HepG2 (cell line): ENCODE results near the gene STX1B. TPM values are rescaled to one million over a fixed set of nuclear protein-coding genes. Genes with fewer than 3 reads are reported as not detected.

Source experiments
- BRCA1 ChIP-seq: sonication (generic); formaldehyde crosslinking; IDR thresholded peaks from 2 replicates; pipeline ENCODE4 v1.4.0; 2020; ENCODE audit warnings: missing genetic modification reagents
- BRF2 ChIP-seq: sonication (generic); formaldehyde crosslinking; IDR thresholded peaks from 2 replicates; pipeline ENCODE4 v1.8.1; 2022; ENCODE audit warnings: mild to moderate bottlenecking, missing genetic modification reagents
- CEBPB ChIP-seq: IDR thresholded peaks from 2 replicates; pipeline ENCODE4 v1.6.1; 2011; ENCODE audit warnings: low read depth, low read length, improper control_type of control experiment, borderline replicate concordance
- MEF2D ChIP-seq: sonication (generic); formaldehyde crosslinking; IDR thresholded peaks from 2 replicates; pipeline ENCODE4 v1.5.1; 2020; ENCODE audit warnings: mild to moderate bottlenecking, missing genetic modification reagents
- MTA1 ChIP-seq: sonication (generic); formaldehyde crosslinking; IDR thresholded peaks from 2 replicates; pipeline ENCODE4 v1.4.0; 2020; ENCODE audit warnings: missing genetic modification reagents, mild to moderate bottlenecking, borderline replicate concordance
- MYC ChIP-seq: sonication (generic); formaldehyde crosslinking; IDR thresholded peaks from 2 replicates; pipeline ENCODE4 v1.9.0; 2021; ENCODE audit warnings: missing genetic modification reagents, borderline replicate concordance
- RAD21 ChIP-seq: fragments of 450-650 bp; formaldehyde crosslinking; IDR thresholded peaks from 2 replicates; pipeline ENCODE4 v1.5.0; 2020; ENCODE audit warnings: mild to moderate bottlenecking
- RERE ChIP-seq: IDR thresholded peaks from 2 replicates; pipeline ENCODE4 v1.6.1; 2016; ENCODE audit warnings: low read depth, missing genetic modification reagents, missing compliant biosample characterization
- RFXANK ChIP-seq: IDR thresholded peaks from 2 replicates; pipeline ENCODE4 v1.6.1; 2016
- RNF2 ChIP-seq: fragments of 450-650 bp; conservative IDR thresholded peaks from 2 replicates; pipeline ENCODE4 v1.6.1; 2016; ENCODE audit warnings: low read depth
- SNAPC2 ChIP-seq: sonication (generic); formaldehyde crosslinking; IDR thresholded peaks from 2 replicates; pipeline ENCODE4 v1.8.1; 2022; ENCODE audit warnings: mild to moderate bottlenecking, missing genetic modification reagents
- SNAPC5 ChIP-seq: sonication (generic); formaldehyde crosslinking; IDR thresholded peaks from 2 replicates; pipeline ENCODE4 v1.8.1; 2023; ENCODE audit warnings: mild to moderate bottlenecking, missing genetic modification reagents, borderline replicate concordance
- ZBTB2 ChIP-seq: sonication (generic); formaldehyde crosslinking; IDR thresholded peaks from 2 replicates; pipeline ENCODE4 v1.8.0; 2022; ENCODE audit warnings: low read depth, missing genetic modification reagents
- ZBTB42 ChIP-seq: sonication (generic); formaldehyde crosslinking; IDR thresholded peaks from 2 replicates; pipeline ENCODE4 v1.5.0; 2020; ENCODE audit warnings: mild to moderate bottlenecking, missing genetic modification reagents
- ZFP36 ChIP-seq: fragments of 150-350 bp; IDR thresholded peaks from 2 replicates; pipeline ENCODE4 v1.6.1; 2018; ENCODE audit warnings: borderline replicate concordance, low read length, low read depth; ENCODE audit not compliant: partially characterized antibody
- ZNF235 ChIP-seq: sonication (generic); formaldehyde crosslinking; IDR thresholded peaks from 2 replicates; pipeline ENCODE4 v1.8.1; 2023; ENCODE audit warnings: mild to moderate bottlenecking, missing genetic modification reagents, borderline replicate concordance
- ZNF30 ChIP-seq: sonication (generic); formaldehyde crosslinking; IDR thresholded peaks from 2 replicates; pipeline ENCODE4 v1.5.0; 2020; ENCODE audit warnings: mild to moderate bottlenecking, missing genetic modification reagents
- ZNF34 ChIP-seq: sonication (generic); formaldehyde crosslinking; IDR thresholded peaks from 2 replicates; pipeline ENCODE4 v1.4.0; 2020; ENCODE audit warnings: mild to moderate bottlenecking, missing genetic modification reagents, borderline replicate concordance
- ZNF557 ChIP-seq: sonication (generic); formaldehyde crosslinking; IDR thresholded peaks from 2 replicates; pipeline ENCODE4 v1.4.0; 2020; ENCODE audit warnings: missing genetic modification reagents
- ZNF572 ChIP-seq: sonication (generic); formaldehyde crosslinking; IDR thresholded peaks from 2 replicates; pipeline ENCODE4 v1.5.1; 2020; ENCODE audit warnings: mild to moderate bottlenecking, missing genetic modification reagents
- ZSCAN30 ChIP-seq: sonication (generic); formaldehyde crosslinking; IDR thresholded peaks from 2 replicates; pipeline ENCODE4 v1.5.0; 2020; ENCODE audit warnings: mild to moderate bottlenecking, missing genetic modification reagents
- polyA plus RNA-seq, 8 experiments: library from polyadenylated mRNA; depleted of rRNA in 3 of 8; stranded (reverse) in 7 of 8; unstranded in 1 of 8; fragments of >200 nt; fragmentation: Illumina TruSeq in 4 of 8; extraction: Trizol in 4 of 8; gene quantifications; 2 replicates each; pipeline versions ENCODE4 v1.2.1 to v1.2.3, GENCODE V29; 2011 to 2016; ENCODE audit warnings: low read depth in 4 of 8, missing spikeins in 1 of 8, mixed read lengths in 1 of 8; ENCODE audit not compliant: insufficient read depth in 1 of 8
- total RNA-seq, 5 experiments: library from RNA; depleted of rRNA; stranded (reverse); fragments of >200 nt; fragmentation: Illumina TruSeq; extraction: Trizol; gene quantifications; 2 replicates each; pipeline ENCODE4 v1.2.3, GENCODE V29; 2016; ENCODE audit warnings: low read depth in 1 of 5

STX1B gene
- total and polyA plus RNA-seq, 2 of the 13 experiments (the other 11 are each of a cell fraction or from before 2014, with no cell fraction given): 2.1 to 3.0 TPM

GRCh38 chr16:30957456-30958174, 52.8 kb downstream of the STX1B start, which contains the start of gene SETD1A (continued):
- TF ChIP-seq CEBPB (no peak), MEF2D (CRISPR knock-in tag) (0 out of 2 replicates have a peak, but pooled peaks have one; percentile 71), ZNF30 (CRISPR knock-in tag) (peak; percentile 68; the same call in 1 of the 2 replicates), ZNF235 (CRISPR knock-in tag) (peak; percentile 37; the same call in 1 of the 2 replicates), RFXANK (CRISPR knock-in tag) (0 out of 2 replicates have a peak, but pooled peaks have one; percentile 7), RERE (CRISPR knock-in tag) (no peak), RNF2 (peak; percentile 79; the same call in 1 of the 2 replicates), MTA1 (peak; percentile 62; the same call in 1 of the 2 replicates), MYC (CRISPR knock-in tag) (peak; percentile 61; the same call in 1 of the 2 replicates), ZBTB2 (CRISPR knock-in tag) (peak; percentile 88), ZBTB42 (0 out of 2 replicates have a peak, but pooled peaks have one; percentile 21), BRF2 (peak; percentile 81; the same call in 1 of the 2 replicates), BRCA1 (CRISPR knock-in tag) (no peak), RAD21 (CRISPR knock-in tag) (peak; percentile 47; the same call in 1 of the 2 replicates), ZNF557 (CRISPR knock-in tag) (no peak), ZFP36 (no peak), ZNF572 (CRISPR knock-in tag) (peak; percentile 58; the same call in 1 of the 2 replicates), SNAPC2 (CRISPR knock-in tag) (0 out of 2 replicates have a peak, but pooled peaks have one; percentile 45), ZNF34 (CRISPR knock-in tag) (no peak), SNAPC5 (0 out of 2 replicates have a peak, but pooled peaks have one; percentile 23), ZSCAN30 (CRISPR knock-in tag) (no peak)
